Measurements from ENCODE around the gene KAT2B. TPM values are rescaled to one million over a fixed set of nuclear protein-coding genes. Genes with fewer than 3 reads are reported as not detected.

Gene KAT2B
- 52.6 TPM for total RNA-seq
- long read RNA-seq, full-length matches to known transcripts: 12 of 28 reads
- long read RNA-seq, partial matches to known transcripts: 8 of 28 reads
- long read RNA-seq, other reads (novel, unspliced or antisense): 8 of 28 reads

GRCh38 chr3:20039765-20040547, at the start of gene KAT2B:
TSS of gene KAT2B (plus strand) at chr3:20040446. CDS start at chr3:20040478, 32 bp downstream.
- Histone ChIP-seq H3K27ac (peak within 1 kb of the TSS; percentile 93), H3K9me3 (no peaks in the 10 kb centered on the region), H3K36me3 (no peaks in the 10 kb centered on the region), H3K4me3 (peak within 1 kb of the TSS; percentile 61), H3K4me1 (peaks cover 45% of the 10 kb centered on the region), H3K27me3 (no peaks in the 10 kb centered on the region)
- intact Hi-C loops (cut with DNase I): no loop called here
- DNase-seq (peak; percentile 93), ATAC-seq (peak; percentile 87)
- TF ChIP-seq, protein P1, sequence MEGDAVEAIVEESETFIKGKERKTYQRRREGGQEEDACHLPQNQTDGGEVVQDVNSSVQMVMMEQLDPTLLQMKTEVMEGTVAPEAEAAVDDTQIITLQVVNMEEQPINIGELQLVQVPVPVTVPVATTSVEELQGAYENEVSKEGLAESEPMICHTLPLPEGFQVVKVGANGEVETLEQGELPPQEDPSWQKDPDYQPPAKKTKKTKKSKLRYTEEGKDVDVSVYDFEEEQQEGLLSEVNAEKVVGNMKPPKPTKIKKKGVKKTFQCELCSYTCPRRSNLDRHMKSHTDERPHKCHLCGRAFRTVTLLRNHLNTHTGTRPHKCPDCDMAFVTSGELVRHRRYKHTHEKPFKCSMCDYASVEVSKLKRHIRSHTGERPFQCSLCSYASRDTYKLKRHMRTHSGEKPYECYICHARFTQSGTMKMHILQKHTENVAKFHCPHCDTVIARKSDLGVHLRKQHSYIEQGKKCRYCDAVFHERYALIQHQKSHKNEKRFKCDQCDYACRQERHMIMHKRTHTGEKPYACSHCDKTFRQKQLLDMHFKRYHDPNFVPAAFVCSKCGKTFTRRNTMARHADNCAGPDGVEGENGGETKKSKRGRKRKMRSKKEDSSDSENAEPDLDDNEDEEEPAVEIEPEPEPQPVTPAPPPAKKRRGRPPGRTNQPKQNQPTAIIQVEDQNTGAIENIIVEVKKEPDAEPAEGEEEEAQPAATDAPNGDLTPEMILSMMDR (IDR thresholded peaks at IDR 0.05): peak; percentile 66

GRCh38 chr3:19994796-19995195, 45.5 kb upstream of the KAT2B start:
- intact Hi-C loops (cut with DNase I): no loop called here
- H3K36me3 ChIP-seq: no peaks in the 10 kb centered on the region
- DNase-seq: no peak
- no peak overlapping the region for H3K4me3 ChIP-seq
- no peaks in the 10 kb centered on the region for H3K27me3 ChIP-seq
- no peak overlapping the region for H3K27ac ChIP-seq
- H3K9me3 ChIP-seq: no peaks in the 10 kb centered on the region
- TF ChIP-seq, protein P1 (IDR thresholded peaks at IDR 0.05): no peak
- ATAC-seq: no peak
- H3K4me1 ChIP-seq: no peaks in the 10 kb centered on the region

DNA sequence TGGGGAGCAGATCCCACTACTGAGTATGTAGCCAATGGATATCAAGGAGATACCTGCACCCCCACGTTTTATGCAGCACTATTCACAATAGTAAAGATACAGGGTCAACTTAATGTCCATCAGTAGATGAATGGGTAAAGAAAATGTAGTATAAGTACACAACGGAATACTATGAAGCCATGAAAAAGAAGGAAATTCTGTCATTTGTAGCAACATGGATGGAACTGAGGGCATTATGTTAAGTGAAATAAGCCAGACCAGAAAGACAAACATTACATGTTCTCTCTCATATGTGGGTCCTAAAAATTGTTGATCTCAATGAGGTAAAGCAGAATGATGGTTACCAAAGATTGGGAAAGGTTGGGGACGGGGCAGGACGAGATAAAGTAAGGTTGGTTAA, 42.7 kb upstream of the KAT2B start:
- ATAC-seq (no peak), DNase-seq (no peak)
- Histone ChIP-seq H3K4me3 (no peak overlapping the region), H3K27me3 (no peaks in the 10 kb centered on the region), H3K4me1 (no peaks in the 10 kb centered on the region), H3K36me3 (no peaks in the 10 kb centered on the region), H3K9me3 (no peaks in the 10 kb centered on the region), H3K27ac (no peak overlapping the region)
- TF ChIP-seq, protein P1 (IDR thresholded peaks at IDR 0.05): no peak
- intact Hi-C loops (cut with DNase I): no loop called here

DNA sequence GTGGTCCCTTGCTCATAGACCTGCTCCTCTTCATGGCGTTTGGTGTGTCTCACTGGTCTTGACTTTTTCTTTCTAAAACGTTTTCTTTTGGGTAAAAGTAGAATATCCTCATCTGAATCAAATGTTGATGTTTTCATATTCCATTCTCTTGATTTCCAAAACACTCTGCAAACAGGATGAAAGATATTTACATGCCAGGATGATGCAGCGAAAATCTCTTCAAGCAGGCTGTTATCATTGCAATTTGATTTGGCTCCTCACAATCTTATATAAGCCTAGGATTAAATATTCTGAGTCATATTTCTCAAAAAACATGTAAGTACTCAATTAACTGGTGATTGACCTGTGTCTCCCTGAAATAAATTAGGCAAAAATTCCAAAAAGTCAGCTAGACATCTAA, 38.3 kb upstream of the KAT2B start:
- Histone ChIP-seq H3K4me3 (no peak overlapping the region), H3K9me3 (no peaks in the 10 kb centered on the region), H3K27ac (no peak overlapping the region), H3K36me3 (no peaks in the 10 kb centered on the region), H3K4me1 (no peaks in the 10 kb centered on the region), H3K27me3 (no peaks in the 10 kb centered on the region)
- DNase-seq: no peak
- TF ChIP-seq, protein P1 (IDR thresholded peaks at IDR 0.05): no peak
- intact Hi-C loops (cut with DNase I): no loop called here
- no peak for ATAC-seq

DNA sequence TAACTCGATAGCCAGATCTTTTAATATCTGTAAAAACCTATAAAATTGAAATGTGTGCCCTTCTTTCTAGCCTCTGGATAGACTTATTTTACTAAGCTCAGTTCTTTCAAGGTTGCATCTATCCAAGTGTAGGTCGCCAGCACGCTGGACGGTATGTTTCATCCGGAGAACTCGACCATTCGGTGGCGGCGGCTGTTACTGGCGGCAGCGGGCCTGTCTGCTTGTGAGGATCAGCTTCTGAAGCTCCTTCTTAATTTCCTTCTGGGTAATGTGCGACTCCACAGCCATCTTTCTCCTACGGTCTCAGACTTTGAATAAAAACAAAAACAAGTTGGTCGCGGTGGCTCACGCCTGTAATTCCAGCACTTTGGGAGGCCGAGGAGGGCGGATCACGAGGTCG, 32.3 kb upstream of the KAT2B start:
- ATAC-seq (no peak), DNase-seq (no peak)
- Histone ChIP-seq H3K9me3 (no peaks in the 10 kb centered on the region), H3K27ac (no peak overlapping the region), H3K4me3 (no peak overlapping the region), H3K36me3 (no peaks in the 10 kb centered on the region), H3K27me3 (no peaks in the 10 kb centered on the region), H3K4me1 (no peaks in the 10 kb centered on the region)
- TF ChIP-seq, protein P1 (IDR thresholded peaks at IDR 0.05): no peak
- intact Hi-C loops (cut with DNase I): no loop called here
